GM12873 (cell line): ENCODE results near the gene TBC1D22A.

Source experiments
- TF ChIP-seq, protein P1 (sequence below): IDR thresholded peaks from 2 replicates; pipeline ENCODE4 v1.5.1; 2012; ENCODE audit warnings: low read depth, mild to moderate bottlenecking, moderate library complexity, low read length, control low read depth; ENCODE audit not compliant: insufficient read depth; ENCODE audit errors: missing control alignments

Gene TBC1D22A

DNA sequence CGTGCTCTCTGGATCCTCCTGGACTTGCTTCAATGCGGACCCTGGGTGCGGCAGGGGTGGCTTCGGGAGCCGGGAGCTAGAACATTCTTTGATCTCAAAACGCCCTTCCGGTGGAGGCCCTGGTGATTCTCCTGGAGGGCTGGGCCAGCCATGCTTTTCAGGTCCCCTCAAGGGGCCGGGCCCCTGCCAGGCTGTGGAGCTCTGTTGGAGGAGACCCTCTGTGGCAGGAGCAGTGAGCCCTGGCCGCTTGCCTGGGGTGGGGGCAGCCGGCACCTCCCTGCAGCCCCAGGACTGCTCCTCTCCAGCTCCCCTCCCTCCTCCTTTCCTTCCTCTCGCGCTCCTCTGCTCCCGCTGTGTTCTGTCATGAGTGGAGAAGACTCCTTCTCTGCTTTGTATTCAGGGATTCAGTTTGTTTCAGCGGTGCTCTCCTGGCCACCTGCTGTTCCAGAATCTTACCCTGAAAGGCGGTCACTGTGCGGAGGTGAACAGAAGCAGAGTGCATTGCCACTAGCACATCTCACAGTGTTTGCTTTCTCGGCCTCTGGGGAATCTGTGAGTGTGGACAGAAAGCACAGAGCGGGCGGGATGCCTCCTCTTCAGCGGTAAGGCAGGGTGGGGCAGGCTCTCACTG lies 289.1 kb downstream of the TBC1D22A start:
- TF ChIP-seq, protein P1, sequence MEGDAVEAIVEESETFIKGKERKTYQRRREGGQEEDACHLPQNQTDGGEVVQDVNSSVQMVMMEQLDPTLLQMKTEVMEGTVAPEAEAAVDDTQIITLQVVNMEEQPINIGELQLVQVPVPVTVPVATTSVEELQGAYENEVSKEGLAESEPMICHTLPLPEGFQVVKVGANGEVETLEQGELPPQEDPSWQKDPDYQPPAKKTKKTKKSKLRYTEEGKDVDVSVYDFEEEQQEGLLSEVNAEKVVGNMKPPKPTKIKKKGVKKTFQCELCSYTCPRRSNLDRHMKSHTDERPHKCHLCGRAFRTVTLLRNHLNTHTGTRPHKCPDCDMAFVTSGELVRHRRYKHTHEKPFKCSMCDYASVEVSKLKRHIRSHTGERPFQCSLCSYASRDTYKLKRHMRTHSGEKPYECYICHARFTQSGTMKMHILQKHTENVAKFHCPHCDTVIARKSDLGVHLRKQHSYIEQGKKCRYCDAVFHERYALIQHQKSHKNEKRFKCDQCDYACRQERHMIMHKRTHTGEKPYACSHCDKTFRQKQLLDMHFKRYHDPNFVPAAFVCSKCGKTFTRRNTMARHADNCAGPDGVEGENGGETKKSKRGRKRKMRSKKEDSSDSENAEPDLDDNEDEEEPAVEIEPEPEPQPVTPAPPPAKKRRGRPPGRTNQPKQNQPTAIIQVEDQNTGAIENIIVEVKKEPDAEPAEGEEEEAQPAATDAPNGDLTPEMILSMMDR, result no peak

DNA sequence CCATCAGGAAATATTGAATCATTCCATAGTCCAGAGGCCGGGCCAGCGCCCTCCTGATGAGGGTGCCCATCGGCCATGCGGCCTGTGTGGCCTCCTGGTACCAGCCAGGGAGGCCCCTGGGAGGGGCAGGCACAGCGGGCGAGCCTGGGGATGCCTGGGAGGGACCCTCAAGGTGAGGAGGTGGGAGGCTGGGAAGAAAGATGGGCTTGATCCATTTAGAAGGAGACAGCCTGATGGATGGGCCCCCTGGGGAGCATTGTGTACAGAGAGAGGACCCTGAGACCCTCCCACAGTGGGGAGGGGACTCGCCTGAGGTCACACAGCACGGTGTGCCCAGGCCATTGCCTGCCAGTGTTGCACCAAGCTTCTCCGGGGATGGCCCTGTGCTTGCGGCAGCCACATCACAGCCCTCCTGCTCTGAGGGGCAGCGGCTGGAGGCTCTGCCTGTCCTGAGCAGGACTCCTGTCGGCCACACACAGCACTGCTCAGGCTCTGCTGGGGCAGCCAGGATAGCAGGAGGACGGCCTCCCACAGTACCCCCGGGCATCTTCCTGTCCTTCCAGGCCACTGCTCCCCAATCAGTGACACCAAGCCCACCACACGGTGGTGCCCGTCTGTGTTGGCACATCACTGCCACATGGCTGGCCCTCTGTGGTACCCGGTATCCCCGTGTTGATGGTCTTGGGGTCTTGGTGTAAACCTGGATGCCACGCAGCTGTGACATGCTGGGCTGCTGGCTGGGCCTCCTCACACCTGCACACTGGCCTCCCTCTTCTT lies 290.0 kb downstream of the TBC1D22A start:
- TF ChIP-seq, protein P1, result no peak

DNA sequence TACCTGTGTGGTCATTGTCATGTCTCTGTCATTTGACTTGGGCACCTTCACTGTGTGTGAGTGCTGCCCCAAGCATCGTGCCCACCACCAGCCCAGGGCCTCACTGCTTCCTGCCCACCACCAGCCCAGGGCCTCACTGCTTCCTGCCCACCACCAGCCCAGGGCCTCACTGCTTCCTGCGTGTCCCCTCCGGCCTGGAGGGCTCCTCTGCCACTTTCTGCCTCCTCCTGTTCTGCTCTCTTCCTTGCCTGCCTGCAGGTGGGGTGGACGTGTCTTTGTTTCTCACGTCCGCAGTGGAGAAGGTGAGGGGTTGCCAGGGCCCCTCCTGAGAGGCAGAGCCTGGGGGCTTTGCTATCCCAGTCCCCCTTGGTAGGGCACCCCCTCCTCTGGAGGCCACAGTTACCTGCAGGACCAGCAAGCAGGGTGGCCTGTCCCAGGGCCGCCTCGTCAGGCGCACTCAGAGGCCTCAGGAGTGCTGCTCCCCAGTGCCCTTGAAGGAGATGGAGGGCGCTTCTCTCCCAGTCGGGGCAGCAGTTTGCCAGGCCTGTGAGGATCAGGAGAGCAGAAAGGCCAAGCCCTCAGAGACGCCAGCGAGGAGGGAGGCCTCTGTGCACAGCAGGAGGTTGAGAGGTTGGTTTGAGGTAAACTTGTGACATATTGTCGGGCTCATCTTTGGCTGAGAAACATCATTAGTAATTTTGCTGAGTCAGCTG lies 290.7 kb downstream of the TBC1D22A start:
- TF ChIP-seq, protein P1, result no peak

GRCh38 chr22:47053726-47054141 lies 291.3 kb downstream of the TBC1D22A start:
- TF ChIP-seq, protein P1, result no peak

DNA sequence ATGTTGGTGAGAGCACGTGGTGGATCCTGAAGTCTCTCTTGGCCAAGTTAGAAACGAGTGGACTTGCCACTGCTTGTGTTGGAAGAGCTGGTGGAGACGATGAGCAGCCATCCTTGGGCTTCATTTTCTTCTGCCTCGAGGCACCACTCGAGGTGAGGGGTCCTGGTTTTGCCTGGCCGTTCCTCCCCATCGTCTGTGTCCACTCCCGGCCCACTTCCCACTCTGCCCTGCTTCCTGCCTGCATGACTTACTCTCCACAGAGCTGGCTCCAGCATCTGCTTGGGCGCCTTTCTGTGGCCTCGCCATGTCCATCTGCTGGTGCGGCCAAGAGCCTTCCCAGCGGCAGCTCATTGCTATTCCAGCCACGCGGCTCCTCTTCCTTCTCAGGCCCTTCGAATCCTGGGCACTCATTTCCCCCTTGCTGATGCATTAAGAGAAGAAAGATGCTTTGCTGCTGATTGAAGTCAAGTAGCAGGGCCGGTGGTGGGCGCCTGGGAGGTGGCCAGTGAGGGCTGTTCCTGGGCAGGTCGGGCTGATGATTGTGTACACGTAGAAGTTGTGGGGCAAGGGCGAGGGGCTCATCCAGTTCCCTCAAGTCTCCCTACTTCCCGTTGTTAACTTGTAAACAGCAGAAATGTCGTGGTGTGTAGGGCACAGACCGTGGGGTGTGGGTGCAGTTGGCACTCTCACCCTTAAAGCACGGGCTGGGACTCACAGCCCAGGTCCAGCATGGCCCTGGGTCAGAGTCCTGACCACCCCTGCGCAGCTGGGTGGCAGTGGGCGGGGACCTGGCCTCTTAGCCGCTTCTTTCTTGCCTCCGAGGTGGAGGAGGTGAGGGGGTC lies 292.0 kb downstream of the TBC1D22A start:
- TF ChIP-seq, protein P1, result no peak

- TF ChIP-seq, protein P1, result no peak
These were observed 292.6 kb downstream of the TBC1D22A start for GRCh38 chr22:47055073-47055355.
